Limb (tissue), 2 donors: Measurements from ENCODE around the gene CACNA2D1.

Source experiments
- DNase-seq, 2 donors: peaks; one replicate each; pipeline ENCODE4 v3.0.0-alpha.2; 2016; ENCODE audit errors: extremely low spot score in 2 of 2

The CACNA2D1 gene

DNA sequence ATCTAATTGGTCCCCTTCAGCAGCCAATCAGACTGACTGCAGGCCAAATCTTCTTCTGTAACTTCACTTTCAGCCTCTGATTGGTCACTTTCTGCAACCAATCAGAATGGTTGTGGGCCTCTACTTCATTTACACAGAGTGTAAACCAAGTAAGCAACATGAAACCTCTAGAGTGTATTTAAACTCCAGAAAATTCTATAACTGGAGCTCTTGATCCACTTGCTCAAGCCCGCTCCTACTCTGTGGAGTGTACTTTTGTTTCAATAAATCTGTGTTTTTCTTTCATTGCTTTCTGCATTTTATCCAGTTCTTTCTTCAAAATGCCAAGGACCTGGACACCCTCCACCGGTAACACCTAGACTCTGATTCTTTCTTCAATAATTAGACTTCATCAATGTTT, 319.1 kb downstream of the CACNA2D1 start:
- no peak for DNase-seq

- DNase-seq = no peak
Measured at GRCh38 chr7:82122275-82122674, 321.3 kb downstream of the CACNA2D1 start.

DNA sequence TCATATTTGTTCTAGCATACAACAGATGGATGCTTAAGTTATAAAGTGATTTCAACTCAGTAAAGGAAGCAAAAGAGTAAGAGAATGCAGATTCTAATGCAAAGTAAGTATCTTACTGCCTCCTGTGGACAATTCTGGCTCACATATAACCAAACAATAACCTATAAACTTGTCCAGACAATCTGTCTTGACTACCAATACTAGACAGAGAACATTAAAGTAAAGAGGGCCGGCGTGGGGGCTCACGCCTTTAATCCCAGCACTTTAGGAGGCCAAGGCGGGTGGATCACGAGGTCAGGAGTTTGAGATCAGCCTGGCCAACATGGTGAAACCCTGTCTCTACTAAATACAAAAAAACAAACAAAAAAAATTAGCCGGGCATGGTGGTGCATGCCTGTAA, 329.3 kb downstream of the CACNA2D1 start:
- DNase-seq = no peak

- DNase-seq = no peak
Measured at GRCh38 chr7:82110146-82110840, 333.3 kb downstream of the CACNA2D1 start.

DNA sequence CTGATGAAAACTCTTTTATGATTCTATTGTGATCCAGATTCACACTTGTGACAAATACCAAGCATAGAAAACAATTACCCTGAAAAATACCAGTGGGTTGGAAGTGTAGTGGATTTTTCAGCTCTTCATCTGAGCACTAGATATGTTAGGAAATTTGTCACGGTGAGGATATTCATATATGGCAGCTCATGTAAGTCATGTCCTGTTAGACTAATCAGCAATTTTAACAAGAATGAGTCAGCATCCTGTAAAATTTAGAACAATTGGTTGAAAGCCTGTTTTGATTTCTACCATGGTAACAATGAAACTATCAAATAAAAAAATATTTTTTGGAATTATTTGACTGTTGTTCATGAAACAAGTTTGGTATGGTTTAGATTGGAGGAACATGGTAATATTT, 334.3 kb downstream of the CACNA2D1 start:
- DNase-seq = no peak

DNA sequence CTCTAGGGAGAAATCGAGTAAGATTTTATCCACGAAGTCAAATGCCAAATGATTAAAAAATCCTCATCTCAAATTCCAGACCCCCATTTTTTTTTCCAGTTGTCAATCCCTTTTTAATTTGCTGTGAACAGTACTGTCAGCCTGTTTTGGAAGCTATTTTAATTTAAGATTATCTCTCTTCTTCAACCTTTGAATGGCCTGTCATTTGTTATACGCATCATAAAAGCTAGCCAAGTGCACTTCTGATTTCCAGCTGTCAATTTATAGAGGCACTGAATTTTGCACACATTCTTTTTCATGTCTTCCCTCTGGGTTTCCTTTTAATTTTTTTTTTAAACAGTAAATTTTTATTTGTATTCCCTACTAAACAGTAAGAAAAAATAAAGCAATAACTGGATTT, 337.4 kb downstream of the CACNA2D1 start:
- DNase-seq = no peak

DNA sequence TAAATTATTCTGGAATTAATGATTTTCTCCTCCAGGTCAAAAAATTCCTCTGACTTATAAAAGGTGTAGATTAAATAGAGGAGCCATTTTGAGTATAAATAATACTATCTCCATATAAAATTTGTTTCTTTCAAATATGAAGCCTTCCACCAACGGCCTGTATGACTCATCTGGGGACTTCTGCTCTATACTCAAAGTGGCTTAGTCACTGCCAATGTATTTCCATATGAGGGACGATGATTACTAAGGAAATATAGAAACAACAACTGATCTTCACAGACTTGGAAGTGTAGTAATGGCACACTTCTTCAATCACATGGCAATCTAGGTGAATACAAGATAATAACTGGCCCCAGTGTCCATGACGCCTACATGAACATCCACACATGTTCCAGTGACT, 338.1 kb downstream of the CACNA2D1 start:
- no peak for DNase-seq

- no peak for DNase-seq
Measured at GRCh38 chr7:82098414-82098813, 345.2 kb downstream of the CACNA2D1 start.

DNA sequence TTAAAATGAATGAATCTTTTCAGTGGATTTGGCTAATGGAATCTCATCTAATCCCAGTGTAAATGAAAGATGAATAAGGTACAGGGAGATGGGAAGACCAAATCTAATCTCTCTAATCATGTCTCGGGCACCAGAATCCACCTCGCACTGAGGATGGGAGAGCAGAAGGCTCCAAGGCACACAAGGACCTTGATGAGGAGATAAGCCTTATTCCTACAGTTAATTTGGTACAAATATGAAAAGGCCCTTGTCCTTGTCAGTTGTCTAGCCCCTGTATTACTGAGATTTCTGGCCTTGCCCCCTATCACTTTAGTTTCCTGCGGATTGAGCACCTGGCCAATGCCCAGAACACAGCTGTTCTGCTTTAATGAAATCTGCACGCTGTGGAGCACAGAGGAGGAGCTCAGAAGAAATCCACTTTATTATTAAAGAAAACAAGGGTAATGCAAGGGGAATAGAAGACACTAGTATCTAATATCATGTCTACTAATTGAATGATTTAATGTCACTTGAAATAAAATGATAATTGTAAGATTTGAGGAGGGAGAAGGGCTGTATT, 352.4 kb downstream of the CACNA2D1 start:
- DNase-seq = no peak

DNA sequence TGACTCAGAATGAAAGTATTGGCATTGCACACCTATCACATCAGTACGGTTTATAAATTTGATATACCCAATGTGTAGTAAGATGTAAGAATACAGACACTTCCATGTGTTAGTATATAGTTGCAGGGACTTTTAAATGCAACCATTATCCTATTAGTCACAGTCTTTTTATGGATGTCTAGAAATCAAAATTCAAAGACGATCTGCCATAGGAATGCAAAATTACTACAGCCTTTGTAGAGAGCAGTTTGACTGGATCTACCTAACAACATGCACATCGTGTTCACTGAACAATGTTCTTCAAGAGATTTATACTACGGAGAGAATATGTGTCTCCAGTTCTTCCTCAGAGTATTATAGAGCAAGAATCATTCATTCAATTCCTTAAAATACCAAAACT, 356.5 kb downstream of the CACNA2D1 start:
- no peak for DNase-seq

GRCh38 chr7:82085116-82085515, 358.5 kb downstream of the CACNA2D1 start:
- no peak for DNase-seq

GRCh38 chr7:82081644-82082224, 361.8 kb downstream of the CACNA2D1 start:
- DNase-seq = no peak

DNA sequence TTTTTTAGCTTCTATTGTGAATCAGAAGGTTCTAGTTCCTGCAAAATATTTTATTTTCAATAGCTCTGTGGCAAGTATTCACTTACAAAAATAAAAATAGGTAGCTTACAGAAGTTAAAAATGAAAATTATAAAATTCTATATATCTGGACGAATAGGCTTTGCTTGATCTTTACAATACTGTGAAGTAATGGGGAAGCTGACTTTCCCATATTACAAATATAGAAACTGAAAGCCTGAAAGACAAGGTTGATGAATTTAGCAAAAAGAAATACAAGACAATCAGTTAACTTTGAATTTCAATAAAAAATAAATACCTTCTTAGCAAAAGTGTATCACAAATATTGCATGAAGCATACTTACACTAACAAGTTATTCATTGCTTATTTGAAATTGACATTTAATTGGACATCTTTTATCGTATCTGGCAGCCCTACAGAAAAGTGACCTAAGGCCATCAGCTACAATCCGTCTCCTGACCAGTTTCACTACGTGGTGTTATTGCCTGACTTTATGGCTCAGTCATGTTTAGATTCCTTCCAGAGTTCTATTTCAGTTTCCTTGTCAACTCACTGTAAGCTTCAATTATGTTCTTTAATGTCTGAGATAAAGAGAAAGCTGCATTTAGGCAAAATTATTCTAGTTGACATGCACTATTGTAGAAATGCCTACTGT, 363.2 kb downstream of the CACNA2D1 start:
- DNase-seq = no peak

DNA sequence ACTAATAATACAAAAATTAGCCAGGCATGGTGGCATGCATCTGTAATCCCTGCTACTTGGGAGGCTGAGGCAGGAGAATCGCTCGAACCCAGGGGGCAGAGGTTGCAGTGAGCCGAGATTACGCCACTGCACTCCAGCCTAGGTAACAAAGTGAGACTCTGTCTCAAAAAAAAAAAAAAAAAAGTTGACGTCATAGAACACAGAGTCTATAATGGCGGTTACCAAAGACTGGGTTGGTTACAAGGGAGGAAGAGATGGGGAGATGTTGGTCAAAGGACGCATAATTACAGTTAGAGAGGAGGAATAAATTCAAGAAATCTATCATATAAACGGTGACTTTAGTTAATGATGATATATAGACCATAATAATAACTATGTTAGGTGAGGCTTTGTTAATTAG, 364.1 kb downstream of the CACNA2D1 start:
- no peak for DNase-seq

GRCh38 chr7:82078807-82079206, 364.8 kb downstream of the CACNA2D1 start:
- DNase-seq = no peak

GRCh38 chr7:82071468-82071867, 372.1 kb downstream of the CACNA2D1 start:
- DNase-seq = no peak

DNA sequence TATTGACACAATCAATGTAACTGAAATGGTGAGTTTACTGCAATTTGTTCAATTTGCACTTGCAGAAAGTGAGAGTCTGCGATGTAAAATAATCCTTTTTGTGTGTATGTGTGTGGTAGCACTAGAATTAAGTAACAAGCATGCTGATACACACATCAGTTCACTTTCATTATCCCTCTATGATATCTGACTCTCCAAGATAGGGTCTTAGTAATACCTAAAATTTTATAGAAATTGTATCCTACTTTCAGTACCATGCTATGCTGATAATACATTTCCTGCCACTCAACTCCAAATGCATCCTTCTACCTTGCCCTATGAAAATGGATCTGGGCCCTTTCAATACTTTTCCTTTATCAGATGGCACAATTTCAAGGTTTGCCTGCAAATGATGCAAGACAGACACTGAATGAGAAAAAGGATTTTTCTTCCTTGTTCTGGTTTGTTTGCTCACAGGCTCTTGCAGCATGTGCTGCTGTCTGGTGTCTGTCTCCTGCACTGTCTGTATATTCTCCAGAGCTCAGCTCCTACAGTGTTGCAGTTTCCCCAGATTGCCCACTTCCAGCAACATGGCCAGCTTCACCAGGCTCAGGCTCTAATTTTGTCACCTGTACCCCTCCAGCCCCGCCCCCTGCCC, 375.8 kb downstream of the CACNA2D1 start:
- no peak for DNase-seq

DNA sequence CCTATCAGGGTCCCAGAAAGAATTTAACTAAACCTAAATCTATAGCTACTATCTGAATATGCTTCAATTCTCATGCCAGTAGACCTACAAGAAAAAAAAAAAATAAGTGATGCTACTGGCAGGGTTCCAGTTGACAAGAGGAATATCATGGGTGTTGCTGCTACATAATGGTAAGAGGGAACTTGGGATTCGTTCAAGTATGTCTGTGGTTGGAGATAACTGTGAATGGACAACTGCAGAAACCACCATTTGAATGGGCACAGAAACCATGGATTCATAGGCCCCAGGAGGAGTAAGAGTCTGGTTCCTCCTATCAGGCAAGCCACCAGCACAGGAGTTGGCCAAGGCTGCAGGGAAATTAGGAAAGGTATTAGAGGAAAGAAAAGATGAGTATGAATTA, 386.1 kb downstream of the CACNA2D1 start:
- no peak for DNase-seq

GRCh38 chr7:82056282-82056681, 387.3 kb downstream of the CACNA2D1 start:
- DNase-seq = no peak

- no peak for DNase-seq
Measured at GRCh38 chr7:82054544-82054943, 389.0 kb downstream of the CACNA2D1 start.

- no peak for DNase-seq
Measured at GRCh38 chr7:82053453-82054032, 390.0 kb downstream of the CACNA2D1 start.

GRCh38 chr7:82051601-82052000, 392.0 kb downstream of the CACNA2D1 start:
- no peak for DNase-seq
